Mucosa of gallbladder (tissue), 1 donor: ENCODE data around the gene STRN3. TPM values are rescaled to one million over a fixed set of nuclear protein-coding genes. Genes with fewer than 3 reads are reported as not detected.
"Not testable (repeated sequence)": the region's sequence is repeated elsewhere in the genome, so short reads cannot be mapped to it uniquely, and the experiment has no call there.

Source experiments
- DNase-seq: peaks from one replicate; pipeline ENCODE4 v3.0.0-alpha.2; 2020; ENCODE audit warnings: low spot score
- total RNA-seq: library from RNA; stranded (reverse); gene quantifications from one replicate; pipeline ENCODE4 v1.2.1, GENCODE V29; 2021
- donor health status: DM: no; HTN: no; CAD: no.

STRN3 gene
- total RNA-seq, 1 donor from 2014 or later: 33.9 TPM

DNA sequence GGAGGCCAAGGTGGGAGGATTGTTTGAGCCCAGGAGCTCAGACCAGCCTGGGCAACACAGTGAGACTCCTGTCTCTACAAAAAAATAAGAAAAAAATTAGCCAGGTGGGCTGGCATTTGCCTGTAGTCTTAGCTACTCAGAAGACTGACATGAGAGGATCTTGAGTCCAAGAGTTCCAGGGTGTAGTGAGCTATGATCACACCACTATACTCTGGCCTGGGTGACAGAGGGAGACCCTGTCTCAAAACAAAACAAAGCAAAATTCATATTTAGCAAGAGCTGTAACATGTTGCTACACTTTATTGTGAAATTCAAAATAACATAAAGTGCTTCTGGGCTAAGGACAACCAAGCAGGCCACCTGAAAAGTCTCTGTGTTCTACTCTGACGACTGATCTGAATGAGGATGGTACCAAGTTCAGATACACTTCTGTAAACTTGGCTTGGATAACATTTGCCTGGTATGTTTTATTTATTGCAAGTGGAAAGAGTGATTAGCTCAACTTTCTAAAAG lies 11.6 kb upstream of the STRN3 start:
- DNase-seq: no peak

GRCh38 chr14:31036552-31036951 lies 10.4 kb upstream of the STRN3 start:
- DNase-seq: no peak

DNA sequence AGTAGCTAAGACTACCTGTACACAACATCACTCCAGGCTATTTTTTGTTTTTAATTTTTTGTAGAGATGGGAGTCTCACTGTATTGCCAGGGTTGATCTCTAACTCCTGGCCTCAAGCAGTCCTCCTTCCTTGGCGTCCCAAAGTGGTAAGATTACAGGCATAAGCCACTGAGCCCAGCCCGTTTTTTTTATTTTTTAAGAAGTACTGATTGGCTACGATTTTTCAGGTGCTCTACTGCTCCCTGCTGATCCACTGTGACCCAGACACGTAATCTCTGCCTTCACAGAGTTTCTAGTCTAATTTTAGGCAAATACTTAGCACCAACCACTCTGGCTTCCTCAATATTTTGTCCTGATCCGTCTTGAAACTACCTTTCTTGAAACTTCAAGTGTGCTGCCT lies 4.3 kb upstream of the STRN3 start:
- no peak for DNase-seq

- no peak for DNase-seq
Measured at GRCh38 chr14:31029016-31029970, 3.1 kb upstream of the STRN3 start.

DNA sequence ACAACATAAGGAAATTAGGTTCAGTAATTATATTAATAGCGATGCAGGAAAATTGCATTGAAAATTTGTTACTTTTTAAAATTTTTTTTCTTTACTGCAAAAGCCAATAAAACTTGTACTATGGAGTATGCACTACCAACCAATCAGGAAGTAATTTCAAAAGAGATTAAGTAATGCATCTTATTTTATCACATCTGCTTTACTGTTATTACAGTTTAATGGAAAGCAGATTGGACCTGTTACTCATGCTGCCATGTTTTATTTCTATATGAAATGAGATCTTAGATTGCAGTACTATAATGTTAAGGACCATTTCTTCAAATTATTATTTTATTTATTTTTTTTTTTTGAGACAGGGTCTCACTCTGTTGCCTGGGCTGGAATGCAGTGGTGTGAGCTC lies 1.7 kb upstream of the STRN3 start:
- DNase-seq: no peak

GRCh38 chr14:31026450-31027235 lies 464 bp upstream of the STRN3 start:
- peak; percentile 97 for DNase-seq

GRCh38 chr14:31025367-31026076 lies 657 bp downstream of the STRN3 start, which contains the start of gene AP4S1:
Gene AP4S1 (plus strand): TSS chr14:31025649. CDS start chr14:31066197, 40,548 bp downstream.
- peak; percentile 23 for DNase-seq

- no peak for DNase-seq
Measured at GRCh38 chr14:31024577-31025366, 1.4 kb downstream of the STRN3 start.

GRCh38 chr14:31024010-31024480 lies 2.1 kb downstream of the STRN3 start:
- no peak for DNase-seq

GRCh38 chr14:31022386-31022785 lies 3.8 kb downstream of the STRN3 start:
- no peak for DNase-seq

DNA sequence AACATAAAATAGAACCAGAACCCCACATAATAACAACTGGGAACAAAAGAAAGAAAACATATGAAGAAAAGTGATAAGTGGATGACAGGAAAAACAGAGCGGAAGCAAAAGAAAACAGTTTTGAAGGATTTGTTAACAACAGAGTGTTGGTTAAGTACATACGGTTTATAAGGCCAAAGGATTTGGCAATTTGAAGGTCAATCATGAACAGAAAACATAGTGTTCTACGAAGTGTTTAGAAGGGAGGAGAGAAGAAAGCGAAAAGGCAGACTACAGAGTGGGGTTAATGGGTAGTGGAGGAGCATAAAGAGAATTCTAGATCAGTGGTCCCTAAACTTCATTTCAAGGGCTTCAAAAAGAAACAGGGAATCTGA lies 4.6 kb downstream of the STRN3 start:
- DNase-seq: no peak

DNA sequence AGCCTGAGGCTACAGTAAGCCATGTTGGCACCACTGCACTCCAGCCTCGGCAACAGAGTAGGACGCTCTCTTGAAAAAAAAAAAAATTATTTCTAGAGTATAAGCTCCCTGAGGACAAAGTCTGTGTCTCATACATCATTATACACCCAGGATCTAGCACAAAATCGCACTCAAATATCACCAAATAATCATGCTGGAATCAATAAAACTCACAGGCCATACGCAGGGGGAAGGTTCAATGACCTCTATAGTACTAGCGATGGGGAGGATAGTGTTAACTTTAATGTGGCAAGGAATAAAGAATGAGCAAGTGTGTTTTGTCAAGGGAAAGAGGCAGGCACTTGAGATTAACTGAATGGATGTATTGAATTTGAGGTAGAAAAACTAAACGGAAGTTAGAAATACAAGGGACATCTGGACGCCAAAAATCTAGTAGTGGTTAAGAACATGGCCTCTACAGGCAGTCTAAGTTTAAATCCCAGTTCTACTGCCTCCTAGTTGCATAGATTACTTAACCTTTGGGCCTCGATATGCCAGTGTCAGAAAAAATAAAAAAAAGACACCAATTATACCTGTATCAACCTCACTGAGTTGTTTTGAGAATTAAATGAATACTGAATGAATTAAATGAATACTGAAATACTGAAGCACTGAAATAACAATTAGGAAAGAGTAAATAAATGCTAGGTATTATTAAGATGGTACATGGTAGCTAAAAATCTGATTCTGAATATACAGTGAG lies 5.2 kb downstream of the STRN3 start:
- no peak for DNase-seq

- DNase-seq: no peak
Measured at GRCh38 chr14:31018057-31018645, 8.0 kb downstream of the STRN3 start.

GRCh38 chr14:31013841-31014240 lies 12.3 kb downstream of the STRN3 start:
- no peak for DNase-seq

- no peak for DNase-seq
Measured at GRCh38 chr14:31010935-31011334, 15.2 kb downstream of the STRN3 start.

GRCh38 chr14:31009836-31010574 lies 16.2 kb downstream of the STRN3 start:
- DNase-seq: no peak

GRCh38 chr14:31006703-31007102 lies 19.5 kb downstream of the STRN3 start:
- DNase-seq: no peak

GRCh38 chr14:31004007-31004406 lies 22.2 kb downstream of the STRN3 start:
- not testable (repeated sequence) for DNase-seq

DNA sequence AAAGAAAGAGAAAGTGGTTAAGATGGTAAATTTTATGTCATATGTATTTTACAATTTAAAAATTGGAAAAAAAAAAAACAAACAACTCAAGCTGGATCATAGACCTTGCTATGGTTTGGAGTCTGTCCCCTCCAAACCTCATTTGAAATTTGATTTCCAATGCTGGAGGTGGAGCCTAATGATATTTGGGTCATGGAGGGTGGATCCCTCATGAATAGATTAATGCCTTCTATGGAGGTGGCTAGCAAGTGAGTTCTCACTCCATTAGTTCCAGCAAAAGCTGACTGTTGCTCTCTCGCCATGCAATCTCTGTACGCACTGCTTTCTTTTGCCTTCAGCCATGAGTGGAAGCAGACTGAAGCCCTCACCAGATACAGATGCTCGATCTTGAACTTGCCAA lies 22.9 kb downstream of the STRN3 start:
- DNase-seq: no peak
